HCT116 (cell line): ENCODE measurements around the gene CACNA2D2.

Experiments
- EGR1 ChIP-seq: IDR thresholded peaks from 2 replicates; pipeline ENCODE4 v1.6.1; 2012; ENCODE audit warnings: low read depth
- POLR2A ChIP-seq: IDR thresholded peaks from 2 replicates; pipeline ENCODE4 v1.7.0; 2011; ENCODE audit warnings: borderline replicate concordance; ENCODE audit not compliant: insufficient read depth, insufficient read length; ENCODE audit errors: extremely low read depth
- TF ChIP-seq, protein P1 (sequence below), 3 experiments: fragments of 200-600 bp in 1 of 3; sonication (generic) in 1 of 3; IDR thresholded peaks in 2 of 3; conservative IDR thresholded peaks in 1 of 3; 2 replicates each; pipeline ENCODE4 v1.5.1; 2012 to 2017; ENCODE audit warnings: low read depth in 2 of 3, low read length in 2 of 3, antibody characterized with exemption in 1 of 3, borderline replicate concordance in 1 of 3, control low read depth in 1 of 3, mild to moderate bottlenecking in 1 of 3, mixed read lengths in 1 of 3, mixed run types in 1 of 3, moderate library complexity in 1 of 3; ENCODE audit not compliant: insufficient read depth in 1 of 3

GRCh38 chr3:50374363-50375257 is 128.8 kb downstream of the CACNA2D2 start:
- TF ChIP-seq POLR2A: no peak
- TF ChIP-seq, protein P1, sequence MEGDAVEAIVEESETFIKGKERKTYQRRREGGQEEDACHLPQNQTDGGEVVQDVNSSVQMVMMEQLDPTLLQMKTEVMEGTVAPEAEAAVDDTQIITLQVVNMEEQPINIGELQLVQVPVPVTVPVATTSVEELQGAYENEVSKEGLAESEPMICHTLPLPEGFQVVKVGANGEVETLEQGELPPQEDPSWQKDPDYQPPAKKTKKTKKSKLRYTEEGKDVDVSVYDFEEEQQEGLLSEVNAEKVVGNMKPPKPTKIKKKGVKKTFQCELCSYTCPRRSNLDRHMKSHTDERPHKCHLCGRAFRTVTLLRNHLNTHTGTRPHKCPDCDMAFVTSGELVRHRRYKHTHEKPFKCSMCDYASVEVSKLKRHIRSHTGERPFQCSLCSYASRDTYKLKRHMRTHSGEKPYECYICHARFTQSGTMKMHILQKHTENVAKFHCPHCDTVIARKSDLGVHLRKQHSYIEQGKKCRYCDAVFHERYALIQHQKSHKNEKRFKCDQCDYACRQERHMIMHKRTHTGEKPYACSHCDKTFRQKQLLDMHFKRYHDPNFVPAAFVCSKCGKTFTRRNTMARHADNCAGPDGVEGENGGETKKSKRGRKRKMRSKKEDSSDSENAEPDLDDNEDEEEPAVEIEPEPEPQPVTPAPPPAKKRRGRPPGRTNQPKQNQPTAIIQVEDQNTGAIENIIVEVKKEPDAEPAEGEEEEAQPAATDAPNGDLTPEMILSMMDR (IDR thresholded peaks at IDR 0.05 in 2 of 3, conservative IDR thresholded peaks at IDR 0.05 in 1 of 3; ENCODE audit: borderline replicate concordance in 1 of 3, insufficient read depth in 1 of 3, low read depth in 2 of 3, low read length in 2 of 3): no peak
- no peak for TF ChIP-seq EGR1
